Measurements from ENCODE around the gene VPS72. TPM values are rescaled to one million over a fixed set of nuclear protein-coding genes. Genes with fewer than 3 reads are reported as not detected.

Gene VPS72
- total RNA-seq, 2 experiments from 2014 or later = 67.4 to 86.9 TPM

DNA sequence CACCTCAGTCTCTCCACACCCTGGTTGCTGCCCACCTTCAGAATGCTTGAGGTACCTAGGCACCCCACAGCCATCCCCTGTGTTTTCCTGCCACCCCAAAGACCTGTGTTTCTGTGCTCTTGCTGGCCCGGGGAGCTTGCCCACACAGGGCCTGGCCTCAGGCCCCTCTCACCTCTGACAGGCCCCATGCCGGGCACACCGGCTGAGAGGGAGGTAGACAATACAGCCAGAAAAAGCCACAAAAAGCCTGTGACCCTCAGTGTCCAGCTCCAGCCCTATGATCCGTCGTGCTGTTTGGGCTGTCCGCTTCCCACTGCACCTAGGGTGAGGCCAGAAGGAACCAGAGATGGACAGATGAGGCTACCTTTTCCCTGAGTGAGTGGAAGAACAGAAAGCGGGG lies 55.0 kb downstream of the VPS72 start:
- Mint-ChIP-seq H3K36me3 (no peaks in the 10 kb centered on the region), H3K9me3 (no peaks in the 10 kb centered on the region), H3K4me1 (peaks cover 8% of the 10 kb centered on the region), H3K4me3 (no peak overlapping the region), H3K27me3 (no peaks in the 10 kb centered on the region), H3K27ac (no peak overlapping the region)
- no peak for ATAC-seq (ENCODE audit: low read depth)
- POLR2A ChIA-PET = interaction anchor here (1.0 kb wide), 1 partner anchor 76 kb away, joined by 3 read pairs; the partner anchor contains the start of gene CDC42SE1
- DNase-seq = no peak

DNA sequence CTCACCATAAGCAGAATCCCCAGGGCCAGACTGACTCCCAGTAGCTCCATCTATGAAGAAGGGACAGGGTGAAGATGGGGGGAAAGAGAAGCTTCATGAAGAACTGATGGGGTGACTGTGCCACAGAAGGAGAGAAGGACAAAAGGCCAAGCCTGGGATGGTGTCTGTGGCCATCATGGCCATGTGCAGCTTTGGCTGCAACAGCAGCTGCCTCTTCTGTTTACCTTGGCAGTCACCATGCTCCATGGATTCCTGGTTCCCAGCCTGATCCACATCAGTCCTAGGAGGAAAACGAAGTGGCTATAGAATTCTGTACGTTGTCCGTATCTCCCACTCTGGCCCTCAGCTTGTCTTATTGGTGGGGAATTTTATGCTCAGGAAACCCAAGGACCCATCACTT lies 55.6 kb downstream of the VPS72 start:
- ATAC-seq (ENCODE audit: low read depth) = no peak
- Mint-ChIP-seq H3K4me1 (peaks cover 8% of the 10 kb centered on the region), H3K36me3 (no peaks in the 10 kb centered on the region), H3K4me3 (no peak overlapping the region), H3K27me3 (no peaks in the 10 kb centered on the region), H3K9me3 (no peaks in the 10 kb centered on the region), H3K27ac (no peak overlapping the region)
- DNase-seq = no peak
- POLR2A ChIA-PET = no interaction called here

DNA sequence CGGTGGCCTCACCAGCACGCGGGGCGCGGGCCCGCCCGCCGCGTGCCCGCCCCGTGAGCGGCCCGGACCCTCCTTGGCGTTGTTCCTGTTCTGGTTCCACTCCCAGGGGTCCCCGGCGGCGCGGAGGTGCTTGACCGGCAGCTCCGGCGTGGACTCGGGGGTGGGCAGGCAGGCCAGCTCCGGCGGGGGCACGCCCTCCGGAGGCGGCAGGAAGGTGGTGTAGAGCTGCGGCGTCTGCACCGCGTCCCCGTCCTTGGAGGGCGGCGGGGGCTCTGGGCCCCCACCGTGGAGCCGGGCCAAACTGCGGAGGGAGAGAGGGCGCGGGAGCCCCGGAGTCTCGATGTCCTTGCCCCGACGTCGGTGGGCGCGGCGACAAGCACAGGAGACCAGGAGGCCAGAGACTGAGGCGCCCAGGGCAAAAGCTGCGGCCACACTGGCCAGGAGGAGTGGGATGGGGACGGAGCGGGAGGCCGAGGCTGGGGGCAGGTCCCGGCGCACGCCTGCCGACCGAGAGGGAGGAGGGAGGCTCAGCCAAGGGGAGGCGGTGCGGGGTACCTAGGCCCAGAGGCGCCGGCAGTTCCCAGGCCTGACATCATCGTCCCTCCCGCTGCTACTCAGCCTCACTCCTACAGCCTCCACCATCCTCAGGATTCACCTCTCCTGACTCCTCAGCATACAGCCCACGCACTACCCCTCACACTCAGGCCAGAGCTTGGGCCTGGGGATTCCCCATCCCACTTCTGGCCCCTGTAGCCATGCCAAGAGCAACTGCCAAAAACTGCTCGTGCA lies 56.8 kb downstream of the VPS72 start:
- Mint-ChIP-seq H3K9me3 (no peaks in the 10 kb centered on the region), H3K4me3 (no peak overlapping the region), H3K27ac (no peak overlapping the region), H3K27me3 (no peaks in the 10 kb centered on the region), H3K4me1 (peaks cover 8% of the 10 kb centered on the region), H3K36me3 (no peaks in the 10 kb centered on the region)
- no peak for DNase-seq
- ATAC-seq (ENCODE audit: low read depth) = no peak
- POLR2A ChIA-PET = no interaction called here

DNA sequence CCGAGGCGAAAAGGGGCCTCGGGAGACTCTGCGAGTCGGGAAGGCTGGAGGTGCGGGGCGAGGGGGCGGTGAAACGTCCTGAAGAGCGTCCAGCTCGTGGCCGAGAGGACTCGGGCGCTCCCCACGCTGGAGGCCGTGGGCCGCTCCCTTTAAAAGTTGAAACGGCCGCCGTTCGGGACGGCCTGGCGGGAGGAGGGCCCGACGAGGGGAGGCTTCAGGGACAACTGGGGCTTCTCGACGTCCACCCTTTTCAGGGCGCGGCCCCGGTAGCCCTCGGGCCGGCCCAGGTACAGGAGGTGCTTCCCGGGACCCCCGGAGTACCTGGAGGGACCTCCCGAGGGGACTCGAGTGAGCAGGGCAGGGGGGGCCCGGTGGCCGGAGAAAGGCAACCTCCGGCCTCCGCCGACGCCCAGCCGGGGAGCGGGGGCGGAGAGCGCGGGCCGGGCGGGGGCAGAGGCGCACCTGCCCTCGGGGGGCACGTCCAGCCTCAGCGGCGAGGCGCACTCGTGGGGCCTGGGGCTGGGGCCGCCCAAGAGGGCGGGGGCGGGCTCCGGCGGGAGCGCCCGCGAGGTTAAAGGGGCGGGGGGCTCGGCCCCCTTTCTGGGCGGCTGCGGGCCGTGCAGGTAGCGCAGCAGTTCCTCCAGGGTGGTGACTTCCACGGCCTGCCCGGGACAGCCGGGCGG lies 57.5 kb downstream of the VPS72 start:
- peak overlapping the region; percentile 72 for H3K4me3 Mint-ChIP-seq
- no peaks in the 10 kb centered on the region for H3K9me3 Mint-ChIP-seq
- H3K27ac Mint-ChIP-seq = no peak overlapping the region
- no peaks in the 10 kb centered on the region for H3K27me3 Mint-ChIP-seq
- peaks cover 8% of the 10 kb centered on the region for H3K4me1 Mint-ChIP-seq
- DNase-seq = no peak
- H3K36me3 Mint-ChIP-seq = no peaks in the 10 kb centered on the region
- POLR2A ChIA-PET = no interaction called here
- no peak for ATAC-seq (ENCODE audit: low read depth)

DNA sequence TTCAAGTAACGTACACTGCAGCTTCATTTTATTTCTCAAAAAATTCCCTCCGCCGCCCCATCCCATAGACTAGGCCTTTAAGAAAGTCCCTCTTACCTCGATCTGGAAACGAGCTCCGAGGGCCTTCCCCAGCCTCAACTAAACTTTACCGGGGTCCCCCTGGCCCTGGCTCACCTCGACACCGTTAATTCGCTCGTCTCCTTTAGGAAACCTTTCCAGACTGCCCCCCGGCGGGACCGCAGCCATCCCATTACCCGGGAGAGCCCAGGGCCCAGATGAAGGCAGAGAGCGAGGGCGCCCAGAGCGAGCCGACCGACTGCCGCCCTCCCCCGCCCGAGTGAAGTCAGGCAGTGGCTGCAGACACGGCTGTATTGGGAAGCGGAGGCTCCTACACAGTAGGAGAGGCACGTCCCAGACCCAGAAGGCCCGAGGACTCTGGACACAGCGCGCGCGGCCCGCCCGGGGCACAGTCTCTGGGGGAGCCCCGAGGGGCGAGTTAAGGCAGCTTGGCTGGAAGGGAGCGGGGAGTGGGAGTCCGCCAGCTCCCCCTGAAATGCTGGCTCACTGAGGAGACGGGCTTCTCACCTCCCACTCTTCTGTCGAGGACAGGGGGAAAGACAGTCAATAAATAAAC lies 58.2 kb downstream of the VPS72 start:
- no peaks in the 10 kb centered on the region for H3K27me3 Mint-ChIP-seq
- peak overlapping the region; percentile 72 for H3K4me3 Mint-ChIP-seq
- ATAC-seq (ENCODE audit: low read depth) = no peak
- no peak for DNase-seq
- peak overlapping the region; percentile 60 for H3K27ac Mint-ChIP-seq
- no peaks in the 10 kb centered on the region for H3K9me3 Mint-ChIP-seq
- H3K36me3 Mint-ChIP-seq = peaks cover 2% of the 10 kb centered on the region
- H3K4me1 Mint-ChIP-seq = peaks cover 8% of the 10 kb centered on the region
- POLR2A ChIA-PET = interaction anchor here (0.6 to 1.6 kb wide), 9 partner anchors 14 to 123 kb away, joined by 3 to 11 read pairs (median 4); partner anchors contain the start of genes LYSMD1, PSMD4, SCNM1 and SEMA6C

DNA sequence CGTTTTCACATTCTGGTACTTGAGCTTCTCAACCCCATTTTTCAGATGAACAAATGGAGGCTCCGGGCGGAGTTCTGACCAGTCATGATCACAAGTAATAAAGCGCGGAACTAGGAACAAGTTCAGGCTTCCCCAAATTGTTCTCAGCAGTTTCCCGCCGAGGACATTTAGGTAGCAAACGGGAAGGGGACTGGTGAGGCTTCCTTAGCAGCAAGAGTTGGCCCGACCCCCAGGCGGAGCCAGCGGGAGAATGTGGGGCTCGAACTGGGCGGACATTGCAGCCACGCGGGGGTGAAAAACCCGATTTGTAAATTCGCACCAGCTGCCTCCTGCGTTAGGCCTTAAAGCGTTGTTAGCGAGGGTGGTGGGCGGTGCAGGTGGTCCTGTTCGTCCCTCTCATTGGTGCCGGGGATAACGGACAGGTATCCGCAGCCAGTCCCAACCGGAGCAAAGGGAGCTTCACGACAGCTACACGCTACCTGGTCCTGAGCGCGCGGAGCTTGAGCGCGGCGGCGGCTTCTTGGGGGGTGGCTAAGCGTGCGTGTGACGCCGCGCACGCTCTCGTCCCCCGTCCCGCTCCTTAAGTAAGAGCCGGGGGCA lies 58.9 kb downstream of the VPS72 start:
- DNase-seq (peak; percentile 74), ATAC-seq (ENCODE audit: low read depth) (peak; percentile 100)
- peak overlapping the region; percentile 60 for H3K27ac Mint-ChIP-seq
- H3K9me3 Mint-ChIP-seq = no peaks in the 10 kb centered on the region
- no peaks in the 10 kb centered on the region for H3K27me3 Mint-ChIP-seq
- POLR2A ChIA-PET = interaction anchor here (0.7 to 1.6 kb wide), 8 partner anchors 15 to 124 kb away, joined by 3 to 11 read pairs (median 4); partner anchors contain the start of genes LYSMD1, PSMD4, SCNM1 and SEMA6C
- peak overlapping the region; percentile 72 for H3K4me3 Mint-ChIP-seq
- H3K36me3 Mint-ChIP-seq = peaks cover 2% of the 10 kb centered on the region
- H3K4me1 Mint-ChIP-seq = peaks cover 5% of the 10 kb centered on the region

DNA sequence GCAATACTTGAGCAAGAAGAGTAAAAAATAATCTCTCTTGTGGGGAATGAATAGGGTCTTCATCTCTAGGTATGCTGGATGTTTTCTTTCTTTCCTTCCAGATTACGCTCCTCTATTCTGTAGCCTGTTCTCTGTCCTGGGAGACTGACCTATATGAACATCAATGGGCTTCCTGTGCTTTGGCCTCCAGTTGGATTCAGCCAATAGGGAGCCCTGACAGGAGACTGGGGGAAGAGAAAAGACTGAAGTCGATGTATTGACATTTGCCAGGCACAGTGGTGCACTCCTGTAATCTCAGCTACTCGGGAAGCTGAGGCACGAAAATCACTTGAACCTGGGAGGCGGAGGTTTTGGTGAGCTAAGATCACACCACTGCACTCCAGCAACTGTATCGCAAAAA lies 61.2 kb downstream of the VPS72 start:
- no peaks in the 10 kb centered on the region for H3K27me3 Mint-ChIP-seq
- H3K4me3 Mint-ChIP-seq = no peak overlapping the region
- peaks cover 5% of the 10 kb centered on the region for H3K4me1 Mint-ChIP-seq
- H3K27ac Mint-ChIP-seq = no peak overlapping the region
- no peak for DNase-seq
- POLR2A ChIA-PET = no interaction called here
- H3K9me3 Mint-ChIP-seq = no peaks in the 10 kb centered on the region
- peaks cover 4% of the 10 kb centered on the region for H3K36me3 Mint-ChIP-seq
- ATAC-seq (ENCODE audit: low read depth) = no peak

Other genes with a start within 250 kb of the VPS72 start
- gene CERS2, start 215.4 kb downstream of the VPS72 start, total RNA-seq = 100 to 1,000 TPM; 153 TPM
- not detected for gene ANXA9, start 207.9 kb downstream of the VPS72 start, total RNA-seq
- 10 to 100 TPM; 11.5 to 12.7 TPM for gene MINDY1, start 183.3 kb downstream of the VPS72 start, total RNA-seq
- 10 to 100 TPM; 22.9 to 23.2 TPM for gene PRUNE1, start 181.7 kb downstream of the VPS72 start, total RNA-seq
- gene BNIPL, start 153.6 kb downstream of the VPS72 start, total RNA-seq = 1 to 10 TPM; 2.8 to 4.1 TPM
- gene C1orf56, start 142.4 kb downstream of the VPS72 start, total RNA-seq = 1 to 10 TPM; 1.9 TPM
- 100 to 1,000 TPM; 282 to 294 TPM for gene CDC42SE1, start 130.6 kb downstream of the VPS72 start, total RNA-seq
- gene MLLT11, start 129.8 kb downstream of the VPS72 start, total RNA-seq = 1 to 10 TPM; 5.4 to 6.0 TPM
- 10 to 100 TPM; 32.9 to 34.0 TPM for gene GABPB2, start 119.4 kb downstream of the VPS72 start, total RNA-seq
- gene SEMA6C, start 43.6 kb downstream of the VPS72 start, total RNA-seq = 1 to 10 TPM; 4.2 to 6.0 TPM
- gene TNFAIP8L2, start 33.5 kb downstream of the VPS72 start, total RNA-seq = 10 to 100 TPM; 21.2 to 23.7 TPM
- 1 to 10 TPM; 5.2 to 6.1 TPM for gene LYSMD1, start 24.3 kb downstream of the VPS72 start, total RNA-seq
- gene SCNM1, start 24.1 kb downstream of the VPS72 start, total RNA-seq = 10 to 100 TPM; 64.5 to 66.6 TPM
- 1 to 10 TPM; 1.2 to 4.1 TPM for gene TMOD4, start 14.2 kb downstream of the VPS72 start, total RNA-seq
- 10 to 100 TPM; 51.9 to 59.4 TPM for gene PIP5K1A, start 8.4 kb upstream of the VPS72 start, total RNA-seq
- 100 to 1,000 TPM; 170 to 174 TPM for gene PSMD4, start 64.5 kb upstream of the VPS72 start, total RNA-seq
- 10 to 100 TPM; 35.5 to 37.0 TPM for gene ZNF687, start 92.1 kb upstream of the VPS72 start, total RNA-seq
- gene PI4KB, start 137.2 kb upstream of the VPS72 start, total RNA-seq = 10 to 100 TPM; 73.8 to 75.7 TPM
- 10 to 100 TPM; 68.4 to 73.9 TPM for gene RFX5, start 157.1 kb upstream of the VPS72 start, total RNA-seq
- gene SELENBP1, start 182.5 kb upstream of the VPS72 start, total RNA-seq = not detected
- gene PSMB4, start 209.4 kb upstream of the VPS72 start, total RNA-seq = 100 to 1,000 TPM; 240 to 243 TPM